Tibial artery (tissue), 4 donors: ENCODE results near the gene NR2F1-AS1.

Source experiments
- DNase-seq, 2 donors: peaks; one replicate each; pipeline ENCODE4 v3.0.0-alpha.2; 2019
- H3K27ac ChIP-seq, 2 donors: fragments of 200-600 bp; sonication (generic) in 1 of 2; 1 replicate in 1 of 2; 2 replicates in 1 of 2; pipeline ENCODE4 v1.5.1; 2018 to 2019; ENCODE audit warnings: mild to moderate bottlenecking in 1 of 2
- H3K27me3 ChIP-seq, 2 donors: fragments of 200-600 bp; sonication (generic) in 1 of 2; one replicate each; pipeline versions ENCODE4 v1.5.1 to v1.6.0; 2016 to 2019
- H3K36me3 ChIP-seq, 3 donors: fragments of 200-600 bp; sonication (generic) in 2 of 3; one replicate each; pipeline ENCODE4 v1.5.1; 2016 to 2019; ENCODE audit warnings: mild to moderate bottlenecking in 2 of 3
- H3K4me1 ChIP-seq, 4 donors: fragments of 200-600 bp; sonication (generic) in 2 of 4; 1 replicate in 3 of 4; 2 replicates in 1 of 4; pipeline ENCODE4 v1.5.1; 2016 to 2019
- H3K4me3 ChIP-seq, 2 donors: fragments of 200-600 bp; sonication (generic) in 1 of 2; 1 replicate in 1 of 2; 2 replicates in 1 of 2; pipeline ENCODE4 v1.5.1; 2018 to 2019; ENCODE audit warnings: mild to moderate bottlenecking in 2 of 2
- H3K9me3 ChIP-seq, 3 donors: fragments of 200-600 bp; sonication (generic) in 1 of 3; one replicate each; pipeline ENCODE4 v1.5.1; 2016 to 2019
- intact Hi-C: fragments of 100-400 bp; cut with DNase I; formaldehyde crosslinking; loops from one replicate; pipeline ENCODE4 v1.15.0; 2023; ENCODE audit warnings: low total_unique reads
- TF ChIP-seq, protein P1 (sequence below), 2 experiments: fragments of 200-600 bp in 1 of 2; fragments of 450-650 bp in 1 of 2; IDR thresholded peaks; one replicate each; pipeline ENCODE4 v1.5.1; 2017 to 2019; ENCODE audit warnings: antibody characterized with exemption in 2 of 2, mild to moderate bottlenecking in 1 of 2, moderate library complexity in 1 of 2

Gene NR2F1-AS1

DNA sequence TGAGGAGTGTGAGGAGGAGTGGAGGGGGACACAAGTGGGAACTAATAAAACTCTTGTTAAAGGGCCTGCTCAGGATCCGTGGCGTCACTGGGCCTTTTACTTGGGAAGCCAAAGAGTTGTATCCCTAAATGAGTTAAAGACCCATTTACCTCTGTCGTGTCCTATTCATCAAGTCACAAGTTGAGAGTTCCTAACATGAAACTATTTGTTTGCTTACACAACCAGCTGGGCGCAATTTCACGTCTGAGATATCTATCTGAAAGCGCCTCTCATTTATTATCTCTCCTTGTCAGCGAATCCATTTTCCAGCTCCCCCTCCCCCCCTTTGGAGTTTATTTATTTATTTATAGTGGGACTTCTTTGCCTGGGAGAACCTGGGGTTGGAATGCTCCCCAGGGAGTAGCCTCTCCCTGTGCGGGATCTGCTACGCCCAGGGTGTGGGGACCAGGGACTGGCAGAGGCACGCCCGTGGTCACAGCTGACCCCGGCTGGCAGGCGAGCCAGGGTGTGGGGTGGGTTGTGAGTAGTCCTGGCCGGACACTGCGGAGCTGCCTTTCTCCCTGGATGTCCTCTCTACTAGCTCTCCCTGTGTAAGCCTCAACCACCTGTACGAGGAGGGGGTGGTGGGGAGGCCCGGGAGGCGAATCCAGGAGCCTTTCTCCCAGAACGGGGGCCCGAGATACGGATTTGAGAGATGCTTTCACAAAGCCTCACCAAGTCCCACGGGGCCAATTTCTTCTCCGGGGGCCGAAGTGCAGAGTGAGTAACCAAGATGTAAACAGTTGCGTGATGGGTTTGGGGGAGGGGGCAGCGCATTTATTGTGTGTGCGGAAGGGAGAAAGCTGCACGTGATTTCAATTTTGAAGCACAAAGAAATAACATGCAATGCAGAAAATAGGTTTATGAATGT is 17.3 kb upstream of the NR2F1-AS1 start:
- TF ChIP-seq, protein P1, sequence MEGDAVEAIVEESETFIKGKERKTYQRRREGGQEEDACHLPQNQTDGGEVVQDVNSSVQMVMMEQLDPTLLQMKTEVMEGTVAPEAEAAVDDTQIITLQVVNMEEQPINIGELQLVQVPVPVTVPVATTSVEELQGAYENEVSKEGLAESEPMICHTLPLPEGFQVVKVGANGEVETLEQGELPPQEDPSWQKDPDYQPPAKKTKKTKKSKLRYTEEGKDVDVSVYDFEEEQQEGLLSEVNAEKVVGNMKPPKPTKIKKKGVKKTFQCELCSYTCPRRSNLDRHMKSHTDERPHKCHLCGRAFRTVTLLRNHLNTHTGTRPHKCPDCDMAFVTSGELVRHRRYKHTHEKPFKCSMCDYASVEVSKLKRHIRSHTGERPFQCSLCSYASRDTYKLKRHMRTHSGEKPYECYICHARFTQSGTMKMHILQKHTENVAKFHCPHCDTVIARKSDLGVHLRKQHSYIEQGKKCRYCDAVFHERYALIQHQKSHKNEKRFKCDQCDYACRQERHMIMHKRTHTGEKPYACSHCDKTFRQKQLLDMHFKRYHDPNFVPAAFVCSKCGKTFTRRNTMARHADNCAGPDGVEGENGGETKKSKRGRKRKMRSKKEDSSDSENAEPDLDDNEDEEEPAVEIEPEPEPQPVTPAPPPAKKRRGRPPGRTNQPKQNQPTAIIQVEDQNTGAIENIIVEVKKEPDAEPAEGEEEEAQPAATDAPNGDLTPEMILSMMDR (IDR thresholded peaks at IDR 0.05): no peak
- intact Hi-C loops: no loop called here
- H3K4me3 ChIP-seq: no peak overlapping the region

DNA sequence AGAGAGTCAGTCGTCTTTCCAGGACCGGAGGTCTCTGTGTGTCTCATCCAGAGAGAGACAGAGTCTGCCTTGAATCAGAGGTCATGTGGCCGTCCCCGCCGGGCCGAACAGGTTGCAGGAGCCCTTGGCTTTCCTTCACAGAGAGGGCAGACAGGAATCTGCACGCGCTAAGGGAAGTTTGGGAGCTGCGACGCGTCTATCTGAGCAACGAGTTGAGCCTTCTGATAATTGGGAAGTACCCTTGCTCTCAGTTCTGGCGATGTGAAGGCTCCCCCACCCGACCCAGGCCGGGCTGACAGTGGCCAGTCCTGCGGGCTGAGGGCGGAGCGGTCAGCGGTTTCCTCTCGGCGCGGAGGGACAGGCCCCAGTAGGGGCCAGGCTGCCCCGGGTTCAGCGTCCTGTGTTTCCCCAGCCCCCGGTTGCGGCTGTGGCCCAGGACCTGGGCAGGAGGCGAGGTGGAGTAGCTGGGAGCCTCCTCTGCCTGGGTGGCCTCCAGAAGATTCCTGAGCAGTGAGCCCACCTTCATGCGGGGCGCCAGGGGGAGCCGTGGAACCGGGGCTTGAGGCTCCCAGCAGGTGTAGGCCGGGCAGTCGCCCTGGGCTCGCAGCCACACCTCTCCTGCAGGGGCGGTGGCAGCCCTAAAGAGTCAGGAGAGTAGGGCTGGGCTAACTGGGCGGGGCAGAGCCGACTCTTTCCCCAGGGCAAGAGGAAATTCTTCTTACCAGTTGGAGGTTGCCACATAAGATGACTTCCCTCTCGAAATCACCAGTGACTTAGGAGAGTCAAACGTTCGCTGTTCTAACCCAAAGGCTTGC is 15.9 kb upstream of the NR2F1-AS1 start:
- H3K27me3 ChIP-seq: peaks cover 0 to 50% of the 10 kb centered on the region in 2 donors
- TF ChIP-seq, protein P1 (IDR thresholded peaks at IDR 0.05): no peak
- intact Hi-C loops: no loop called here

More for the DNA sequence above, 17.3 kb upstream of the NR2F1-AS1 start:
- Histone ChIP-seq H3K27me3 (peaks cover 0 to 63% of the 10 kb centered on the region in 2 donors), H3K36me3 (no peaks in the 10 kb centered on the region), H3K27ac (no peak overlapping the region), H3K4me1 (no peaks in the 10 kb centered on the region), H3K9me3 (no peaks in the 10 kb centered on the region)
- no peak for DNase-seq

DNA sequence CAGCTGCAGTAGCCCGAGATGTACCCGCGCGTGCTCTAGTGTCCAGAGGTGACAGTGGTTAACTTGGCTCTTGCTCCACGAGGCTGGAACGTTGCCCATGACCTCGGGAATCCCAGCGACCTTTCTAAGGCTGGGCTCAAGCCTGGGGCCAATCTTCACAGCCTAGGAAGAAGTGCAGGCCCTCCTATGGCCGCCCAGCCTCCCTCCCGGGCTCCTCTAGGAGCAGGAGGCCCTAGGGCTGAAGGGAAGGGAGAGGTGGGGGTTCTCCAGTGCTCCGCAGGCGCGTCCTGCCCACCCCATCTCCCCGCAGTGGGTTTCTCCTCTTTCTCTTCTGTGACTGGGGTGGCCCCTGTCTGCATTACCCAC is 15.3 kb upstream of the NR2F1-AS1 start:
- H3K27me3 ChIP-seq: peaks cover 0 to 44% of the 10 kb centered on the region in 2 donors
- H3K4me3 ChIP-seq: no peak overlapping the region
- intact Hi-C loops: no loop called here
- no peaks in the 10 kb centered on the region for H3K36me3 ChIP-seq
- no peak for DNase-seq
- no peaks in the 10 kb centered on the region for H3K9me3 ChIP-seq
- no peak overlapping the region for H3K27ac ChIP-seq
- H3K4me1 ChIP-seq: no peaks in the 10 kb centered on the region
- TF ChIP-seq, protein P1 (IDR thresholded peaks at IDR 0.05): no peak

More for the DNA sequence above, 15.9 kb upstream of the NR2F1-AS1 start:
- DNase-seq: no peak
- no peak overlapping the region for H3K4me3 ChIP-seq
- no peak overlapping the region for H3K27ac ChIP-seq
- no peaks in the 10 kb centered on the region for H3K9me3 ChIP-seq
- H3K36me3 ChIP-seq: no peaks in the 10 kb centered on the region
- no peaks in the 10 kb centered on the region for H3K4me1 ChIP-seq

- Histone ChIP-seq H3K36me3 (no peaks in the 10 kb centered on the region), H3K9me3 (no peaks in the 10 kb centered on the region), H3K4me3 (no peak overlapping the region), H3K4me1 (no peaks in the 10 kb centered on the region), H3K27ac (no peak overlapping the region), H3K27me3 (peaks cover 0 to 42% of the 10 kb centered on the region in 2 donors)
- intact Hi-C loops: no loop called here
- DNase-seq: no peak
- TF ChIP-seq, protein P1 (IDR thresholded peaks at IDR 0.05): no peak
Measured at GRCh38 chr5:93595420-93596147, 14.6 kb upstream of the NR2F1-AS1 start.

GRCh38 chr5:93594591-93595419 is 13.8 kb upstream of the NR2F1-AS1 start:
- no peak overlapping the region for H3K27ac ChIP-seq
- TF ChIP-seq, protein P1 (IDR thresholded peaks at IDR 0.05): no peak
- no peak for DNase-seq
- H3K27me3 ChIP-seq: peaks cover 0 to 42% of the 10 kb centered on the region in 2 donors
- no peaks in the 10 kb centered on the region for H3K4me1 ChIP-seq
- no peaks in the 10 kb centered on the region for H3K9me3 ChIP-seq
- no peaks in the 10 kb centered on the region for H3K36me3 ChIP-seq
- no peak overlapping the region for H3K4me3 ChIP-seq
- intact Hi-C loops: no loop called here
